Activated naive CD4-positive, alpha-beta T cell treated with anti-CD3 and anti-CD28 coated beads, Interleukin-2, amount 50 U/mL, for 72 hours (primary cell): ENCODE measurements around the gene WNT7B. TPM values are rescaled to one million over a fixed set of nuclear protein-coding genes. Genes with fewer than 3 reads are reported as not detected.

Source experiments
- ATAC-seq, 2 donors: fragments of 150-1000 bp; cut with Tn5 transposase; 2 replicates each; pipeline ENCODE4 v1.10.0; 2021; ENCODE audit warnings: mild to moderate bottlenecking in 2 of 2, moderate library complexity in 2 of 2
- DNase-seq, 2 donors: peaks; one replicate each; pipeline ENCODE4 v3.0.0; 2021 to 2022; ENCODE audit warnings: low spot score in 2 of 2
- H3K27ac Mint-ChIP-seq, 2 donors: one replicate each; pipeline ENCODE4 v1.8.0; 2022; ENCODE audit warnings: mild to moderate bottlenecking in 2 of 2, mixed read lengths in 2 of 2
- H3K36me3 Mint-ChIP-seq, 2 donors: one replicate each; pipeline ENCODE4 v1.8.0; 2022; ENCODE audit warnings: mixed read lengths in 2 of 2
- H3K9me3 Mint-ChIP-seq, 2 donors: one replicate each; pipeline ENCODE4 v1.8.0; 2022; ENCODE audit warnings: mixed read lengths in 2 of 2
- total RNA-seq, 2 donors: library from RNA; stranded (reverse); gene quantifications; one replicate each; pipeline ENCODE4 v1.2.3, GENCODE V29; 2022

WNT7B gene
- total RNA-seq, 2 donors from 2014 or later, result 0.05 TPM; not detected in 1

GRCh38 chr22:45984316-45984916 lies 7.5 kb upstream of the WNT7B start:
- peaks cover 5 to 7% of the 10 kb centered on the region in 2 donors for H3K9me3 Mint-ChIP-seq
- no peak for ATAC-seq

DNA sequence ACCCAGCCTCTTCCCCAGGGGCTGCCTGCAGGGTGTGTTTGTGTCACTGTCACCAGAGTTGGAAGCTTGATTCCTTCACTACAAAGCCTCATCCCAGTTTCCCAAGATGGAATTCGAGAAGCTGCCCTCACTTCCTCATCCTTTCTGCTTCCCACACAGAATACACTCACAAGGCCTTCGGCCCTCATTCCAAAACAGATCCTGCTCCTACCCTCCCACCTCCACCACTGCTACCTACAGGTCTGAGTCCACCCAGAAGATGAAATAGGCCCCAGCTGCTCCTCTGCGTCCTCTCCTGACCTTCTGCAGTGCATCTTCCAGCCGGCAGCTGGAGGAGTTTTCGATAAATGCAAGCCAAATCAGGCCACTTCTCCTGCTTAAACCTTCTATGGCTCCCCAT lies 6.8 kb upstream of the WNT7B start:
- Mint-ChIP-seq H3K27ac (peak overlapping the region in 1 of 2 donors; percentile 9), H3K36me3 (peaks cover 6 to 11% of the 10 kb centered on the region in 2 donors), H3K9me3 (peaks cover 5 to 7% of the 10 kb centered on the region in 2 donors)
- DNase-seq (no peak), ATAC-seq (no peak)

More at GRCh38 chr22:45984316-45984916, 7.5 kb upstream of the WNT7B start:
- Mint-ChIP-seq H3K36me3 (peaks cover 6 to 11% of the 10 kb centered on the region in 2 donors), H3K27ac (peak overlapping the region; percentile 5 to 9)
- DNase-seq, result no peak

DNA sequence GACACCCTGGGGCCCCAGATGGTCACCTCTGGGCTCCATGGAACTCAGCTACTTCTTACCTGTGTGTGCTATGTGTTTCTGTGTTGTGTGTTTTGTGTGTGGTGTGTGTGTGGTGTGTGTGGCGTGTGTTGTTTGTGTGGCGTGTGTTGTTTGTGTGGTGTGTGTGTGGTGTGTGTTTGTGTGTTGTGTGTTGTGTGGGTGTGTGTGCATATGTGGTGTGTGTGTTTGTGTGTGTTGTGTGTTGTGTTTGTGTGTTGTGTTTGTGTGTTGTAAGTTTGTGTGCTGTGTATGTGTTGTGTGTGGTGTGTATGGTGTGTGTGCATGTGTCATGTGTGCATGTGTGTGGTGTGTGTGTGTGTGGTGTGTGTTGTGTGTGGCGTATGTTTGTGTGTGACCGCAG lies 3.8 kb upstream of the WNT7B start:
- peaks cover 5 to 7% of the 10 kb centered on the region in 2 donors for H3K9me3 Mint-ChIP-seq
- H3K27ac Mint-ChIP-seq, result no peak overlapping the region
- ATAC-seq (no peak), DNase-seq (no peak)
- peaks cover 0 to 5% of the 10 kb centered on the region in 2 donors for H3K36me3 Mint-ChIP-seq

DNA sequence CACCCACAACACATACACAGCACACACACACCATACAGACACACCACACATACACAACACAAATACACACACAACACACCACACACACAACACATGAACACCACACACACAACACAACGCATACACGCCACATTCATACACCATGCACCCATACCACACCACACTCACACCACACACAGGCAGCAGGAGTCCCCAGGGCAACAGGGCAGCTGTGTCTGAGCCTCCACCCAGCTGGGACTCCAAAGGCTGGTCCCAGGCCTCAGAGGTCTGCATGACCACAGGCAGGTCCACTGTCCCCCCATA lies 3.3 kb upstream of the WNT7B start:
- Mint-ChIP-seq H3K9me3 (peaks cover 3 to 5% of the 10 kb centered on the region in 2 donors), H3K27ac (no peak overlapping the region), H3K36me3 (peaks cover 0 to 4% of the 10 kb centered on the region in 2 donors)
- ATAC-seq (no peak), DNase-seq (no peak)

GRCh38 chr22:45978275-45978713 lies 1.3 kb upstream of the WNT7B start:
- H3K36me3 Mint-ChIP-seq, result no peaks in the 10 kb centered on the region
- H3K27ac Mint-ChIP-seq, result no peak overlapping the region
- ATAC-seq (no peak), DNase-seq (no peak)
- H3K9me3 Mint-ChIP-seq, result no peaks in the 10 kb centered on the region

- no peaks in the 10 kb centered on the region for H3K36me3 Mint-ChIP-seq
- no peak for ATAC-seq
- H3K9me3 Mint-ChIP-seq, result no peaks in the 10 kb centered on the region
- no peak overlapping the region for H3K27ac Mint-ChIP-seq
- no peak for DNase-seq
These were observed 751 bp upstream of the WNT7B start for GRCh38 chr22:45977551-45978274.

DNA sequence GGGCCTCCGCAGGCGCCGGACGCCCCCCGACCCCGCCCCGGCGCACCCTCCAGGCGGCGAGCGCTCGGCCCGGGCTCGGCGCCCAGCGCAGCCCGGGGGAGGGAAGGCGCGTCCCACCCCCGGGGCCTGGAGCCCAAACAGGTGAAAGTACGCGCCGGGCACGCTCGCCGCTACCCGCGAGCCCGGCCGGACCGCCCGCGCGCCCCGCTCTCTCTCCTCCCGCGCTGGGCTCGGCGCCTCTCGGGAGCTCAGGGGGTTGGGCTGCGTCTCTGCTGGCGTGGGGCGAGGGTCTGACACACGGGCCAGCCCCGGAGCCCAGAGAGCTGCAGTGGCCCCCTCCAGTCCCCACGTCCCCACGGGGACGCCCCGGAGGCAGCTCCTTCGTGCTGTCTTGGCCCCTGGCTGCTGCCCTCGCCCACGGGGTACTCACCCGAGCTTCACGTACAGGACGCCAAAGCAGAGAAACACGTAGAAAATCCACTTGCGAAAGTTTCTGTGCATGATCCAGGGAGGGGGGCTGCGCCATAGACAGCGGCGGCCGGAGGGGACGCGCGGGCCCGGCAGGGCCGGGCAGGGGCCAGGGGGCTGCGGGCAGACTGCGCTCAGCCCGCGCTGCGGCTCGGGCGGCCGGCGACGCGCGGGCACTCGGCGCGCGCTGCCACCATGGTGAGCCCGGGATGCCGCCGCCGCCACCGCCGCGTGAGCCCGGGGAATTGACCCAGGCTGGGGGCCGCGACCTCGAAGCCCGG lies 534 bp downstream of the WNT7B start:
- H3K27ac Mint-ChIP-seq, result no peak overlapping the region
- ATAC-seq (no peak), DNase-seq (no peak)
- H3K36me3 Mint-ChIP-seq, result no peaks in the 10 kb centered on the region
- H3K9me3 Mint-ChIP-seq, result no peaks in the 10 kb centered on the region

DNA sequence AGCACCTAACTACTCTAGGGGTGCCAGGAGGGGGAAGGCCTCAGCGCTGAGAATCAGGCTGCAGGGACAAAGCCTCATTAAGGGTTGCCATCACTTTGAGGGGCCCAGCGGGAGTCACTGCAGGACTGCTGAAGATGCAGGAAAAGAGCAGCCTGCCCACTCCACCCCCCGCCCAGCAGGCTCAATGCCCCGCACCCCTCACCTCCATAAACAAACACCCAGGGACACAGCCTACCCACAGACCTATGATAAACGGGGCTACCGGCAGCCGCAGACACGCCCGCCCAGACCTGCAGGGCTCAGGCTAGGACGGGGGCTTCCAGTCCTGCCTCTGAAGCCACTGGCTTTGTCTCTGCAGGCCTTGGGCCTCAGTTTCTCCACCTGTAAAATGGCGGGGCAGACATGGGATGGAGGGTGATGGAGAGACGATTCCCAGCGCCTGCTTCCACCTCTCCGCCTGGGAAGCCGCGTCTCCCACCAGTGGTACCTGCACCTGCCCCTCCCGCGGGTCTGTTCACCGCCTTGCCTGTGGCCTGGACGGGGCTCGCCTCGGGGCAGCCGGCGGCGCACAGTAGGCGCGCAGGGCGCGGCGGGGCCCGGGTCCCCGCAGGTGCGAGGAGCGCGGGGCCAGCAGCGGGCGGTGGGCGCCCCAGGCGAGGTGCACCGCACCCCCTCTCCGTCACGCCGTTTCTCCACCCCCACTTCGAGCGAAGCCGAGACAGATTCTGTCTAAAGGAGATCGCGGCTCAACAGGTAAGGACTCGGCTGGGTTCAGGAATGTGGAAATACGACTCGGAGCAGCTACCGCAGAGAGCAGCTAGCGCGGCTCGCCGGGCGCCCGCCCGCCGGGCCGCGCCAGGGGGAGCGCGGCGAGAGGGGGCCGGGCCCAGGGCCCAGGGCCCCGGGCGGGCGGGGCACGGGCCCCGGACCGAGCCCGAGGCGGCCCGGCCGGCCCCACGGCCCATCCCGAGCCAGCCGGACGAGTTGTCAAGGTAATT lies 1.5 kb downstream of the WNT7B start:
- DNase-seq, result no peak
- H3K9me3 Mint-ChIP-seq, result no peaks in the 10 kb centered on the region
- no peak overlapping the region for H3K27ac Mint-ChIP-seq
- H3K36me3 Mint-ChIP-seq, result no peaks in the 10 kb centered on the region
- ATAC-seq, result no peak

DNA sequence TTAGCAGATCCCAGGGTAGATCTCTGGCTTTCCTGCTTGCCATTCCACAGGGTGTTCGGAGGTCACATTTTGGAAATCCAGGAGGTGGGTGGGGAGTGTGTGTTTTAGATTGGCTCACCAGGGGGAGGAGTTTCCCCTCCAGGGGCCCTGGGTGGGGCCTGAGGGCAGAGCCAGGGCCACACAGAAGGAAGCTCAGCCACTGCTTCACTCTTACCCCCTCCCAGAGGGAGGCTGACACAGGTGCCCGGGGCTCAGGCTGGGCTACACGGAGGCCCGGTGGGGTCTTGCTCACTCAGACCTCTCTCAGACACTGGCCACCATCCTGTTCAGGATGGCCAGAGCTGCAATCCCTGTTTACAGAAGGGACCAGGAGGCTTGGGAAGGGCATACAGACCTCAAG lies 2.5 kb downstream of the WNT7B start:
- no peaks in the 10 kb centered on the region for H3K9me3 Mint-ChIP-seq
- DNase-seq, result no peak
- H3K36me3 Mint-ChIP-seq, result no peaks in the 10 kb centered on the region
- H3K27ac Mint-ChIP-seq, result no peak overlapping the region
- ATAC-seq, result no peak

DNA sequence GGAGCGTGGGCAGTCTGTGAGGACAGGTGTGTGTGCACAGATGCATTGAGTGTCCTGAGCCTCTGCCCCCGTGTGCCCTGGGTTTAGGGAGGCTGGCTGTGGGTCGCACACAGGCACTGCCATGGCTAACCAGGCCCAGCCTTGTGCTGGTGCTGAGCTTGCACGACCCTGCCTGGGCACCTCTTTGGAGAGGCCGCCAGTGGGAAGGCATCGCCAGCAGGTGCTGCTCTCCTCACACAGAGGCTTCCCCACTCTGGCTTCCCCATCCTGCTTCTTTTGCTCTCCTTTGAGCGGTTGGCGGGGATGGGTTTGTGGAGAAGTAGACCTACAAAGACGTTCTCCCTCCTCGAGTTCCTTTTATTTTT lies 4.1 kb downstream of the WNT7B start:
- H3K9me3 Mint-ChIP-seq, result no peaks in the 10 kb centered on the region
- no peaks in the 10 kb centered on the region for H3K36me3 Mint-ChIP-seq
- ATAC-seq (no peak), DNase-seq (no peak)
- no peak overlapping the region for H3K27ac Mint-ChIP-seq

DNA sequence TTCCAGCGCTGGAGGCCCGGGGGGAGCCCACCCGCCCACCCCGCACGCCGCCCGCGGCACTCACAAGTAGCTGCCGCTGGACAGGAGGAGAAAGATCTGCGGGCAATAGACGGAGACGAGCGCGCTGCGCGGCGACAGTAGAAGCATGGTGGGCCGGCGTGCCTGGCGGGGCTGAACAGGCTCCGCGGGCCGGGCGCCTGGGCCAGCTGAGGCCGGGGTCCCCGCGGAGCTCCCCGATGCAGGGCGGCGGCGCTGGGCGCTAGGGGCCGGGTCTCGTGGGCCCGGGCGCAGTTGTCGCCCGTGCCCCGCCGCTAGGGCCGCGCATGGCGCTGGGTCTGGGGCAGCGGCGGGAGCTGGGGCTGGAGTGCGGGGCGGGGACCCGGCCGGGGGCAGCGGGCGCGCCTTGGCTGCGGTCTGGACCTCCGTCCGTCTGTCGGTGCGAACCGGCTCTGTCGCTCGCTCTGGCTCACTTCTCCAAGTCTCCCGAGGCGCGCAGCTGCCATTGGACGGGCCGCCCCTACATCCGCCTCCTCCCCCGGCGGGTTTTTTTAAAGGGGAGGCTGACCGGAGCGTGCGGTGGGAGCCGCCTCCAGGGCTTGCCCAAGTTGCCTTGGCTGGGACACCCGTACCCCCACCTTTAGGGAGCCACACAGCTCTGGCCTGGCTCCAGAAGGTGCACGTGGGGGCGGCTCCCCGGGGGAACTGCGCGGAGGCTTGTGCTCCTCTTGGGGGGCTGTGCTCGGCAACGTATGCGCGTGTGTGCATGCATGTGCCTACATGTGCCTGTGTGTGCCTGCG lies 4.7 kb downstream of the WNT7B start:
- Mint-ChIP-seq H3K36me3 (no peaks in the 10 kb centered on the region), H3K27ac (no peak overlapping the region), H3K9me3 (no peaks in the 10 kb centered on the region)
- DNase-seq (no peak), ATAC-seq (no peak)

DNA sequence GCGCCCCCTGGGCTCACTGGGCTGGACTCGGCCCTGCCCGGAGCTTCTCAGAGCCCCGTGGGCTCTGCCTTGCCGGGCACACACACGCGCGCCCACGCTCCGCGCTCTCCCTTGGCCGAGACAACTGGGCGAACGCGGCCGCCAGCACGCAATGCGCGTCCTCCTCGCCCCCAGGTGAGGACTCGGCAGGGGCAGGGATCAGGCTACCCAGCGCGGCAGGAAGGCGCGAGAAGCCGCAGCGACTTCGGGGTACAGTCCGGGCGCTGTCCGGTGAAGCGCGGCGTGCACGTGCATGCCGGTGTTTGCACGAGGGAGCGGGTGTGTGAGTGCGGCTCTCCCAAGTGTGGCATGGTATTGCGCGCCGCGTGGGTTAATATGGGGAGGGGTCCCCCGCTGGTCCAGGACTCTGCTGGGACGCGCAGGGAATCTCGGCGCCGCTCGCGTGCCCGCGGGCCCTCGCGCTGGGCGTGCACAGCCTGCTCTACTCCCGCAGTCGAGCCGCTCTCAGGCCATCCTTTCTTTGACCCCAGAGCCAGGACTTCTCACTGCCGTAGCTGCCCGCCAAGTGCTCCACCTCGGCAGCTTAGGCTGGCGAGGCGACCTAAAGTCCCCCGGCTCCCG lies 5.4 kb downstream of the WNT7B start:
- H3K27ac Mint-ChIP-seq, result no peak overlapping the region
- H3K9me3 Mint-ChIP-seq, result no peaks in the 10 kb centered on the region
- no peak for ATAC-seq
- no peaks in the 10 kb centered on the region for H3K36me3 Mint-ChIP-seq
- no peak for DNase-seq

GRCh38 chr22:45970705-45971407 lies 6.1 kb downstream of the WNT7B start:
- ATAC-seq (no peak), DNase-seq (no peak)
- Mint-ChIP-seq H3K9me3 (no peaks in the 10 kb centered on the region), H3K27ac (no peak overlapping the region), H3K36me3 (no peaks in the 10 kb centered on the region)

DNA sequence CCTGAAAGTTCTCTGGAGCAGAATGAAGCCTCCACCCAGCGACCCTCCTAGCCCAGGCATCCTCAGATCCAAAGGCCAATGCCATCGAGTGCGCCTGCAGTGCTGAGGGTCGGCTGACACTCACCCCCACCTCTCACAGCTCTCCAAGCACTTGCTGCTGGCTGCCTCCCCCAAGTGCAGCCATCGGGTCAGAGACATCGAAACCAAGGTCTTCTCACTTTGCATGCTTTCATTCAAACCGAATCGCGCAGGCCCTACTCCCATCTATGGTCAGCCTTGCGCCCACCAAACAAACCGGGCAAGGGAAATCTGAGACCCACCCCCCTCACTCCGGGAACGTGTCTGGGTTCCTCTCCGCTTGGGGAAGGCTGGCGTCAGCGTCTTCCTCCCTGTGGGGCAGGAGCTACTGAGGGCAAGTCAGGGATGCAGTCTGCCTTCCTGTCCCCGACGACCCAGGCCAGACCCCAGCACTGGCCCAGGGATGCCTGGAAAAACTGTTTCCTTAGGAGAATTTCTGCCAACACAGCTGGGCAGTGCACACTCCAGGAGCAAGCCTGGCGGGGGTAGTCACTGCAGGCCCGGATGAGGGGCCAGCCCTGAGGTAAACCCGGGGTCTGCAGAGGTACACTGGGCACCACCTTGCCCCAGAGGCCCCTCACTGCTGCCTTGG lies 7.0 kb downstream of the WNT7B start:
- DNase-seq, result no peak
- Mint-ChIP-seq H3K36me3 (no peaks in the 10 kb centered on the region), H3K27ac (no peak overlapping the region), H3K9me3 (no peaks in the 10 kb centered on the region)
- no peak for ATAC-seq

GRCh38 chr22:45969414-45969799 lies 7.6 kb downstream of the WNT7B start:
- Mint-ChIP-seq H3K27ac (no peak overlapping the region), H3K36me3 (no peaks in the 10 kb centered on the region), H3K9me3 (no peaks in the 10 kb centered on the region)
- DNase-seq (no peak), ATAC-seq (no peak)
